Left lung (tissue), 14 donors: ENCODE results near the gene MAB21L2. TPM values are rescaled to one million over a fixed set of nuclear protein-coding genes. Genes with fewer than 3 reads are reported as not detected.
"Not testable (repeated sequence)": the region's sequence is repeated elsewhere in the genome, so short reads cannot be mapped to it uniquely, and the experiment has no call there.

Source experiments
- ATAC-seq: fragments of 200-7000 bp; cut with Tn5 transposase; one replicate; pipeline ENCODE4 v1.9.1; 2020; ENCODE audit warnings: moderate library complexity
- DNase-seq, 4 donors: peaks; one replicate each; pipeline ENCODE4 v3.0.0-alpha.2; 2013 to 2020
- H3K27ac ChIP-seq, 2 donors: fragments of 200-600 bp; sonication (generic) in 1 of 2; one replicate each; pipeline versions ENCODE4 v1.5.0 to v1.8.0; 2020 to 2021
- H3K27me3 ChIP-seq, 2 donors: fragments of 200-600 bp; sonication (generic) in 1 of 2; one replicate each; pipeline versions ENCODE4 v1.5.0 to v1.8.0; 2020 to 2021
- H3K36me3 ChIP-seq, 2 donors: fragments of 200-600 bp; sonication (generic) in 1 of 2; one replicate each; pipeline versions ENCODE4 v1.5.0 to v1.8.0; 2020 to 2021
- H3K4me1 ChIP-seq, 2 donors: fragments of 200-600 bp; one replicate each; pipeline ENCODE4 v1.8.0; 2021
- H3K4me3 ChIP-seq, 2 donors: fragments of 200-600 bp; sonication (generic) in 1 of 2; one replicate each; pipeline versions ENCODE4 v1.5.0 to v1.8.0; 2020 to 2021; ENCODE audit warnings: mild to moderate bottlenecking in 1 of 2
- H3K9me3 ChIP-seq, 2 donors: fragments of 200-600 bp; sonication (generic) in 1 of 2; one replicate each; pipeline versions ENCODE4 v1.5.0 to v1.8.0; 2020 to 2021
- CTCF ChIP-seq, 2 donors: fragments of 200-600 bp; sonication (generic) in 1 of 2; IDR thresholded peaks; one replicate each; pipeline versions ENCODE4 v1.5.0 to v1.8.0; 2021; ENCODE audit warnings: antibody characterized with exemption in 2 of 2
- intact Hi-C, 2 donors: fragments of 100-400 bp; cut with DNase I; formaldehyde crosslinking; loops; one replicate each; pipeline versions ENCODE4 v1.11.2 to v1.14.2; 2022
- long read RNA-seq, 12 donors: library from polyadenylated mRNA in 2 of 12; unstranded in 2 of 12; transcript quantifications; one replicate each; pipeline ENCODE4 v2.0.0 and lab custom pipeline, GENCODE V29; 2019 to 2026
- polyA plus RNA-seq, 6 donors: library from polyadenylated mRNA; unstranded; fragments of 120-200 nt; gene quantifications; one replicate each; pipeline ENCODE4 v1.2.1, GENCODE V29; 2013; ENCODE audit not compliant: insufficient read length in 6 of 6
- total RNA-seq, 2 donors: library from RNA; stranded (reverse); fragmentation: NEBNext Ultra II Directional; extraction: Animal tissue kit (Norgen Biotek cat#: 25700); gene quantifications; one replicate each; pipeline ENCODE4 v1.2.1, GENCODE V29; 2021
- donor health status: DM: no; HTN: yes; CAD: no.
- donor health status: DM: no; HTN: no; CAD: no.

MAB21L2 gene
- total RNA-seq (not detected), polyA plus RNA-seq (under 1 TPM in 3 of 6 donors, not detected in 3; 0.06 to 0.07 (median 0.07) TPM)
- long read RNA-seq, donor 1, partial matches to known transcripts = 0 of 1 reads
- long read RNA-seq, donor 1, other reads (novel, unspliced or antisense) = 0 of 1 reads
- long read RNA-seq, donor 2, partial matches to known transcripts = 0 of 1 reads
- long read RNA-seq, donor 2, other reads (novel, unspliced or antisense) = 0 of 1 reads
- long read RNA-seq, donor 3 = 0 reads
- long read RNA-seq, donor 4 = 0 reads
- long read RNA-seq, donor 5 = 0 reads
- long read RNA-seq, donor 6 = 0 reads
- long read RNA-seq, donor 7 = 0 reads
- long read RNA-seq, donor 8 = 0 reads
- long read RNA-seq, donor 9 = 0 reads
- long read RNA-seq, donor 10 = 0 reads
- long read RNA-seq, donor 11, transcript MAB21L2-201 (1 exons, 2,772 nt) = major isoform, 142 of 142 reads
- long read RNA-seq, donor 11, partial matches to known transcripts = 0 of 142 reads
- long read RNA-seq, donor 11, other reads (novel, unspliced or antisense) = 0 of 142 reads
- long read RNA-seq, donor 12 = 0 reads

DNA sequence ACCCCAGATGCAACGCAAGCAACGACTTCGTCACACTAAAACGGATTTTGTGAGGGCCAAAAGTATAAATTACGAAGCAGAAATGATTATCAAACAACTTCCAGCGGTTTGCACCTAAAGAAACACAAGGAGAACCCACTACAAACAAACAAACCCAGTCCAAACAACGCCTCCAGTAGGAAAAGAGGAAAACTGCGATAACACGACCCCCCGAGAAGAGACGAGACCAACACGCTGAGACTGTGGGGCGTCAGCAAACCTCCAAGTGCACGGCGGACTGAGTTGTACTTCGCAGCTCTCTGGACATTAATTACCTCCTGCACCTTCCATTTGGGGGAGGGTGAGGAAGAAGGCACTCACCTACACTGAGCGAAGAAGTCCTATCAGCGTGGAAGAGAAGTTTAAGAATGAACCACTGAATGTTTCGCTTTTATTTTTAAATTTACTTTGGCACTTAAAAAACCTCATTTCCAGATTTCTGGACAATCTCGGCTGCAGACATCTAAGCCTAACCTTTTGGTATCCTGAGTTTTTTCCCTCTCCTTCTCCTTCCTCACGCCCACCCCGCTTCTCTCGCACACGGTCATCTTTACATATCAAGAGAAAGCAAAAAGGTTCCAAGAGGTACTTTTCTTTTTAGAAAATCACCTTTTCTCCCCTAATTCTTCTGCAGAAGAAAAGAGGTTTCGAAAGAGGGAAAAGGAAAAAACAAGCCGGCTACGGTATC, at the start of gene MAB21L2:
Gene MAB21L2 (plus strand): TSS at position 6 of the 727 bp plus-strand sequence. CDS start 879 bp downstream, outside the sequence.
- ATAC-seq (no peak), DNase-seq (peak in 1 of 4 donors; percentile 27)
- H3K27me3 ChIP-seq = no peaks in the 10 kb centered on the region
- H3K4me3 ChIP-seq = peak within 1 kb of the TSS; percentile 2 to 23
- H3K27ac ChIP-seq = no peak within 1 kb of the TSS
- peaks cover 0 to 17% of the 10 kb centered on the region in 2 donors for H3K36me3 ChIP-seq
- no peak for TF ChIP-seq CTCF (IDR thresholded peaks at IDR 0.05)
- H3K4me1 ChIP-seq = no peaks in the 10 kb centered on the region
- H3K9me3 ChIP-seq = peaks cover 0 to 18% of the 10 kb centered on the region in 2 donors
- intact Hi-C loops = no loop called here

DNA sequence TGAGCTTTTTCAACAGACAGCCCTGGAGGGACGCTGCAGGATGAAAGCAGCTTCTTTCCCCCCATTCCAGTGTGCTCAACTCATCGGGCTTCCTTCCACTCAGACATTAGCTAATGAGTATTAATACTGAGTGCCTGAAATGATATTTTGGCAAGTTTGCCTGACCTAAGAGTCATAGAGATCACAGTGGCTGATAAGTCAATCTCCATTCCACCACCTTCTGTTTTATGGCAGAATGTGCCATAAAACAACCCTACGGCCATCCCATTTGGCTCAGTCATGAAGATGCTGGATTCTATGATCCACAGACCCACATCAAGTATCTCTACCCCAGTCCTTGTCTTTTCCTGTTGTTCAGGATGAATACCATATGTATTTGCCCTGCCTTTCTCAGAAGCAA, 48.3 kb upstream of the MAB21L2 start:
- Histone ChIP-seq H3K9me3 (peaks cover 0 to 3% of the 10 kb centered on the region in 2 donors), H3K27ac (no peak overlapping the region), H3K4me1 (no peaks in the 10 kb centered on the region), H3K4me3 (no peak overlapping the region), H3K36me3 (no peaks in the 10 kb centered on the region), H3K27me3 (no peaks in the 10 kb centered on the region)
- intact Hi-C loops = no loop called here
- no peak for TF ChIP-seq CTCF (IDR thresholded peaks at IDR 0.05)
- ATAC-seq (no peak), DNase-seq (no peak)

GRCh38 chr4:150534818-150535217, 47.1 kb upstream of the MAB21L2 start:
- Histone ChIP-seq H3K4me1 (no peaks in the 10 kb centered on the region), H3K9me3 (peaks cover 0 to 3% of the 10 kb centered on the region in 2 donors), H3K36me3 (no peaks in the 10 kb centered on the region), H3K27me3 (no peaks in the 10 kb centered on the region), H3K27ac (no peak overlapping the region), H3K4me3 (no peak overlapping the region)
- no peak for TF ChIP-seq CTCF (IDR thresholded peaks at IDR 0.05)
- ATAC-seq (no peak), DNase-seq (no peak)
- intact Hi-C loops = no loop called here

DNA sequence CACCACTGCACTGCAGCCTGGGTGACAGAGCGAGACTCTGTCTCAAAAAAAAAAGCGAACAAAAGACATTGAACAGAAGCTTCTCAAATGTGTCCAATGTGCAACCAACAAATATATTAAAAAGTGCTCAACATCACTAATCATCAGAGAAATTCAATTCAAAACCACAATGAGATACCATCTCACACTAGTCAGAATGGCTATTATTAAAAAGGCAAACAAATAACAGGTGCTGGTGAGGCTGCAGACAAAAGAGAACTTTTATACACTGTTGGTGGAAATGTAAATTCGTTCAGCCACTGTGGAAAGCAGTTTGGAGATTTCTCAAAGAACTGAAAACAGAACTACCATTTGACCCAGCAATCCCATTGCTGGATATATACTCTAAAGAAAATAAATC, 44.0 kb upstream of the MAB21L2 start:
- H3K27ac ChIP-seq, intact Hi-C loops, H3K9me3 ChIP-seq, DNase-seq, ATAC-seq, H3K27me3 ChIP-seq, H3K36me3 ChIP-seq, H3K4me3 ChIP-seq, H3K4me1 ChIP-seq: not testable (repeated sequence)

DNA sequence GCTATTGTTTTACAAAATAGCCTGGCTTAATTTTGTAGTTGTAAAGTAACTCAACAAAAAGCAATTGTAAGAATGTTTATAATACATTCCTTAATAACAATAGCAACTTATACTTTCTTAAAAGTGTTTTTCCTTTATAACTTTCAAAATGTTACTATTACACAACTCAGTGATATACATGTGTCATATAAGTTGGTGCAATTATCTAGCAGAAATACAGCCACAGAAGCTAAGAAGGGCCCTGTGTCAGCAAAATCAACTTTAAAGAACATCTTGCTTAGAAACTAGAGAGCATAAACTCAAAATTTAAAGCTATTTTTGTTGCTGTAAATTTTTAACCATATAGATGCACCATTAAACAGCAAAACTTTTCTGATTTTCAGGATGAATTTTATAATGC, 41.4 kb upstream of the MAB21L2 start:
- peaks cover 0 to 3% of the 10 kb centered on the region in 2 donors for H3K9me3 ChIP-seq
- no peaks in the 10 kb centered on the region for H3K27me3 ChIP-seq
- no peak for TF ChIP-seq CTCF (IDR thresholded peaks at IDR 0.05)
- H3K27ac ChIP-seq = no peak overlapping the region
- DNase-seq = no peak
- no peaks in the 10 kb centered on the region for H3K36me3 ChIP-seq
- intact Hi-C loops = no loop called here
- H3K4me1 ChIP-seq = no peaks in the 10 kb centered on the region
- H3K4me3 ChIP-seq = no peak overlapping the region
- ATAC-seq = no peak
